ENCODE data around the gene RXRA. TPM values are rescaled to one million over a fixed set of nuclear protein-coding genes. Genes with fewer than 3 reads are reported as not detected.

RXRA gene
- polyA plus RNA-seq, 1 donor from 2014 or later, result 2.7 TPM

DNA sequence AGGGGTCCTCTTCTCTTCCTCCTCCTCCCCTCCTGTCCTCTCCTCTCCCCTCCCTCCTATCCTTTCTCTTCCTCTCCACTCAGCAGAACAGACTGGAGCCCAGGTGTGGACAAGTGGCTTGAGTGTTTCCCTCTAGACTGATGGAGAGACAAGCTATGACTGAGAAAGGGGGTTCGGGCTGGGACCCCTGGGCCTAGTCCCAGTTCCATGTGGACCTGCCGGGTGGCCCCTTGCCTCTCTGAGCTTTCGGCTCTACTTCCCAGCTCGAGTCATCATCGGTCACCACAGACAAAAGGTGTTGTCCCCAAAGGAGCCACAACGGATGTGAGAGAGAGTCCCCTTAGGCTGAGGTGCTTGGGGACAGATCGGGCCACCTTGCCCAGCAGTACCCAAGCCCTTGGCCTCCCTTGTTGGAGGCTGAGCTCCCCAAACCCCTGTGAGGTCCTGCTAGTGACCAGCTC lies 3.4 kb upstream of the RXRA start:
- no peak overlapping the region for H3K9ac ChIP-seq (ENCODE audit: low read length)
- TF ChIP-seq EP300 (conservative IDR thresholded peaks at IDR 0.05; ENCODE audit: poor library complexity, severe bottlenecking), result no peak
- TF ChIP-seq, protein P1, sequence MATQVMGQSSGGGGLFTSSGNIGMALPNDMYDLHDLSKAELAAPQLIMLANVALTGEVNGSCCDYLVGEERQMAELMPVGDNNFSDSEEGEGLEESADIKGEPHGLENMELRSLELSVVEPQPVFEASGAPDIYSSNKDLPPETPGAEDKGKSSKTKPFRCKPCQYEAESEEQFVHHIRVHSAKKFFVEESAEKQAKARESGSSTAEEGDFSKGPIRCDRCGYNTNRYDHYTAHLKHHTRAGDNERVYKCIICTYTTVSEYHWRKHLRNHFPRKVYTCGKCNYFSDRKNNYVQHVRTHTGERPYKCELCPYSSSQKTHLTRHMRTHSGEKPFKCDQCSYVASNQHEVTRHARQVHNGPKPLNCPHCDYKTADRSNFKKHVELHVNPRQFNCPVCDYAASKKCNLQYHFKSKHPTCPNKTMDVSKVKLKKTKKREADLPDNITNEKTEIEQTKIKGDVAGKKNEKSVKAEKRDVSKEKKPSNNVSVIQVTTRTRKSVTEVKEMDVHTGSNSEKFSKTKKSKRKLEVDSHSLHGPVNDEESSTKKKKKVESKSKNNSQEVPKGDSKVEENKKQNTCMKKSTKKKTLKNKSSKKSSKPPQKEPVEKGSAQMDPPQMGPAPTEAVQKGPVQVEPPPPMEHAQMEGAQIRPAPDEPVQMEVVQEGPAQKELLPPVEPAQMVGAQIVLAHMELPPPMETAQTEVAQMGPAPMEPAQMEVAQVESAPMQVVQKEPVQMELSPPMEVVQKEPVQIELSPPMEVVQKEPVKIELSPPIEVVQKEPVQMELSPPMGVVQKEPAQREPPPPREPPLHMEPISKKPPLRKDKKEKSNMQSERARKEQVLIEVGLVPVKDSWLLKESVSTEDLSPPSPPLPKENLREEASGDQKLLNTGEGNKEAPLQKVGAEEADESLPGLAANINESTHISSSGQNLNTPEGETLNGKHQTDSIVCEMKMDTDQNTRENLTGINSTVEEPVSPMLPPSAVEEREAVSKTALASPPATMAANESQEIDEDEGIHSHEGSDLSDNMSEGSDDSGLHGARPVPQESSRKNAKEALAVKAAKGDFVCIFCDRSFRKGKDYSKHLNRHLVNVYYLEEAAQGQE (IDR thresholded peaks at IDR 0.05; ENCODE audit: borderline replicate concordance), result no peak
- TF ChIP-seq TAF1 (IDR thresholded peaks at IDR 0.05; ENCODE audit: low read depth), result no peak
- TF ChIP-seq POLR2AphosphoS5 (IDR thresholded peaks at IDR 0.05), result no peak
- no peak for TF ChIP-seq SMC3 (conservative IDR thresholded peaks at IDR 0.05; ENCODE audit: poor library complexity)
- TF ChIP-seq RAD21 (conservative IDR thresholded peaks at IDR 0.05), result no peak
- TF ChIP-seq EZH2 (IDR thresholded peaks at IDR 0.05; ENCODE audit: borderline replicate concordance, insufficient read depth, low read length, poor library complexity, severe bottlenecking), result no peak
- TF ChIP-seq MXI1 (conservative IDR thresholded peaks at IDR 0.05; ENCODE audit: poor library complexity, severe bottlenecking), result no peak
- TF ChIP-seq, protein P2, sequence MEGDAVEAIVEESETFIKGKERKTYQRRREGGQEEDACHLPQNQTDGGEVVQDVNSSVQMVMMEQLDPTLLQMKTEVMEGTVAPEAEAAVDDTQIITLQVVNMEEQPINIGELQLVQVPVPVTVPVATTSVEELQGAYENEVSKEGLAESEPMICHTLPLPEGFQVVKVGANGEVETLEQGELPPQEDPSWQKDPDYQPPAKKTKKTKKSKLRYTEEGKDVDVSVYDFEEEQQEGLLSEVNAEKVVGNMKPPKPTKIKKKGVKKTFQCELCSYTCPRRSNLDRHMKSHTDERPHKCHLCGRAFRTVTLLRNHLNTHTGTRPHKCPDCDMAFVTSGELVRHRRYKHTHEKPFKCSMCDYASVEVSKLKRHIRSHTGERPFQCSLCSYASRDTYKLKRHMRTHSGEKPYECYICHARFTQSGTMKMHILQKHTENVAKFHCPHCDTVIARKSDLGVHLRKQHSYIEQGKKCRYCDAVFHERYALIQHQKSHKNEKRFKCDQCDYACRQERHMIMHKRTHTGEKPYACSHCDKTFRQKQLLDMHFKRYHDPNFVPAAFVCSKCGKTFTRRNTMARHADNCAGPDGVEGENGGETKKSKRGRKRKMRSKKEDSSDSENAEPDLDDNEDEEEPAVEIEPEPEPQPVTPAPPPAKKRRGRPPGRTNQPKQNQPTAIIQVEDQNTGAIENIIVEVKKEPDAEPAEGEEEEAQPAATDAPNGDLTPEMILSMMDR (IDR thresholded peaks at IDR 0.05; ENCODE audit: poor library complexity, severe bottlenecking), result no peak
- H3K79me2 ChIP-seq (replicated peaks; ENCODE audit: insufficient read depth, low read length), result peaks cover 9% of the 10 kb centered on the region
- no peaks in the 10 kb centered on the region for H4K20me1 ChIP-seq (ENCODE audit: insufficient read depth)
- no peaks in the 10 kb centered on the region for H3F3A ChIP-seq (ENCODE audit: insufficient read depth, low read length, poor library complexity, severe bottlenecking)
- no peaks in the 10 kb centered on the region for H3K27me3 ChIP-seq (ENCODE audit: insufficient read depth, low read depth, low read length)
- no peaks in the 10 kb centered on the region for H3K9me2 ChIP-seq (ENCODE audit: insufficient read depth, low read length)
- H3K27ac ChIP-seq (ENCODE audit: low read length), result no peak overlapping the region
- no peak overlapping the region for H3K4me3 ChIP-seq (ENCODE audit: low read length)
- no peak overlapping the region for H2AFZ ChIP-seq (ENCODE audit: low read depth, low read length)
- H3K4me2 ChIP-seq (ENCODE audit: low read length), result no peak overlapping the region
- H3K36me3 ChIP-seq (ENCODE audit: insufficient read depth, low read length), result no peaks in the 10 kb centered on the region
- no peaks in the 10 kb centered on the region for H3K9me3 ChIP-seq (ENCODE audit: low read length)

DNA sequence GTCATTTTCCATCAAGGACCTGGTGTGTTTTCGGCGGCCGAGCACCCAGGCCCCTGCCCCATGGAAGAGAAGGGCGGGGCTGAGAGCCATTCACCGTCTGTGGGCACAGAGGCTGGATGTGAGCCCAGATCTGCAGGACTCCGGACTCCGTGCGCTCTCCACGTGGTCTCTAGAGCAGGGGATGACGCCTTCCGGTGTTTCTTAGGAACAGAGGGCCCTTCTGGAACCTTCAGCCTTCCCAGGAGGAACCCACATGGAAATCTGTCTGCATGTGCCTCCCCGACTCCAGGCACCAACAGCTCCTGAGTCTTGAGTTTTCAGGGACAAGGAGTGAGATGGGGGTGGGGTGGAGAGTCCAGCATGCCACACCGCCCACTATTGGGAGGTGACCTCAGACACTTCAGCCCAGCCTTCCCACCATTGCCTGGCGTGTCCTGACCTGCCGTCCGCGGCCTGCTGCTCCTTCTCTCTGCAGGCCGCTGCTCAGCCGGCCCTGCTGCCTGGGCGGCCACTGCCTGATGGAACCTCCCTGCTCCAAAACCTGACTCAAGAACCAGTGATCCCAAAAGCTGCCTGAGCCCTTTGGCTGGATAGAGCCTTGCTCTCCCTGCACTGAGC lies 2.4 kb upstream of the RXRA start:
- TF ChIP-seq, protein P2 (IDR thresholded peaks at IDR 0.05; ENCODE audit: poor library complexity, severe bottlenecking), result no peak
- TF ChIP-seq, protein P1 (IDR thresholded peaks at IDR 0.05; ENCODE audit: borderline replicate concordance), result no peak
- no peak for TF ChIP-seq TAF1 (IDR thresholded peaks at IDR 0.05; ENCODE audit: low read depth)
- no peak for TF ChIP-seq MXI1 (conservative IDR thresholded peaks at IDR 0.05; ENCODE audit: poor library complexity, severe bottlenecking)
- no peak for TF ChIP-seq RAD21 (conservative IDR thresholded peaks at IDR 0.05)
- TF ChIP-seq EZH2 (IDR thresholded peaks at IDR 0.05; ENCODE audit: borderline replicate concordance, insufficient read depth, low read length, poor library complexity, severe bottlenecking), result no peak
- TF ChIP-seq EP300 (conservative IDR thresholded peaks at IDR 0.05; ENCODE audit: poor library complexity, severe bottlenecking), result no peak
- TF ChIP-seq SMC3 (conservative IDR thresholded peaks at IDR 0.05; ENCODE audit: poor library complexity), result no peak
- no peak for TF ChIP-seq POLR2AphosphoS5 (IDR thresholded peaks at IDR 0.05)
- no peak overlapping the region for H3K4me3 ChIP-seq (ENCODE audit: low read length)
- no peak overlapping the region for H3K27ac ChIP-seq (ENCODE audit: low read length)
- no peaks in the 10 kb centered on the region for H3K36me3 ChIP-seq (ENCODE audit: insufficient read depth, low read length)
- H3K4me2 ChIP-seq (ENCODE audit: low read length), result no peak overlapping the region
- no peak overlapping the region for H3K9ac ChIP-seq (ENCODE audit: low read length)
- H3K9me3 ChIP-seq (ENCODE audit: low read length), result no peaks in the 10 kb centered on the region
- H4K20me1 ChIP-seq (ENCODE audit: insufficient read depth), result no peaks in the 10 kb centered on the region
- peaks cover 19% of the 10 kb centered on the region for H3K79me2 ChIP-seq (replicated peaks; ENCODE audit: insufficient read depth, low read length)
- H3F3A ChIP-seq (ENCODE audit: insufficient read depth, low read length, poor library complexity, severe bottlenecking), result no peaks in the 10 kb centered on the region
- no peaks in the 10 kb centered on the region for H3K9me2 ChIP-seq (ENCODE audit: insufficient read depth, low read length)
- no peaks in the 10 kb centered on the region for H3K27me3 ChIP-seq (ENCODE audit: insufficient read depth, low read depth, low read length)
- no peak overlapping the region for H2AFZ ChIP-seq (ENCODE audit: low read depth, low read length)
